Daoy (cell line): ENCODE data around the gene GPLD1. TPM values are rescaled to one million over a fixed set of nuclear protein-coding genes. Genes with fewer than 3 reads are reported as not detected.
"Not testable (repeated sequence)": the region's sequence is repeated elsewhere in the genome, so short reads cannot be mapped to it uniquely, and the experiment has no call there.

Experiments used
- DNase-seq: peaks from one replicate; pipeline ENCODE4 v3.0.0-alpha.2; 2015; ENCODE audit warnings: low read depth
- total RNA-seq: library from RNA; depleted of rRNA; stranded (reverse); fragments of >200 nt; shearing (Covaris generic); gene quantifications from 2 replicates; pipeline ENCODE4 v1.2.3, GENCODE V29; 2014; rRNA removed

Gene GPLD1
- 0.33 and 2.5 TPM in 2 replicates for total RNA-seq

- DNase-seq, result no peak
Measured at GRCh38 chr6:24489470-24489869, at the start of gene GPLD1. Gene GPLD1 (minus strand): TSS chr6:24489578. CDS start chr6:24489511, 67 bp downstream.

- DNase-seq, result no peak
Measured at GRCh38 chr6:24537771-24538385, 48.5 kb upstream of the GPLD1 start.

GRCh38 chr6:24537082-24537699 is 47.8 kb upstream of the GPLD1 start:
- no peak for DNase-seq

- DNase-seq, result no peak
Measured at GRCh38 chr6:24536466-24536865, 47.1 kb upstream of the GPLD1 start.

GRCh38 chr6:24535210-24535609 is 45.8 kb upstream of the GPLD1 start:
- no peak for DNase-seq

GRCh38 chr6:24534329-24534728 is 45.0 kb upstream of the GPLD1 start:
- DNase-seq, result no peak

- no peak for DNase-seq
Measured at GRCh38 chr6:24529985-24530384, 40.6 kb upstream of the GPLD1 start.

GRCh38 chr6:24524805-24525204 is 35.4 kb upstream of the GPLD1 start:
- DNase-seq, result peak; percentile 51

GRCh38 chr6:24524329-24524728 is 35.0 kb upstream of the GPLD1 start:
- DNase-seq, result no peak

- DNase-seq, result peak; percentile 55
Measured at GRCh38 chr6:24522228-24523176, 33.1 kb upstream of the GPLD1 start.

GRCh38 chr6:24520929-24521546 is 31.7 kb upstream of the GPLD1 start:
- peak; percentile 49 for DNase-seq

- no peak for DNase-seq
Measured at GRCh38 chr6:24517659-24518543, 28.5 kb upstream of the GPLD1 start.

GRCh38 chr6:24513602-24514001 is 24.2 kb upstream of the GPLD1 start:
- DNase-seq, result no peak

GRCh38 chr6:24511976-24512375 is 22.6 kb upstream of the GPLD1 start:
- not testable (repeated sequence) for DNase-seq

GRCh38 chr6:24506814-24507520 is 17.6 kb upstream of the GPLD1 start:
- DNase-seq, result no peak

- peak; percentile 34 for DNase-seq
Measured at GRCh38 chr6:24504649-24505586, 15.5 kb upstream of the GPLD1 start.

GRCh38 chr6:24504287-24504648 is 14.9 kb upstream of the GPLD1 start:
- DNase-seq, result no peak

GRCh38 chr6:24501914-24502313 is 12.5 kb upstream of the GPLD1 start:
- DNase-seq, result no peak

GRCh38 chr6:24501374-24501773 is 12.0 kb upstream of the GPLD1 start:
- no peak for DNase-seq
